T-helper 17 cell (primary cell): ENCODE measurements around the gene KCNQ5. TPM values are rescaled to one million over a fixed set of nuclear protein-coding genes. Genes with fewer than 3 reads are reported as not detected.
"Not testable (repeated sequence)": the region's sequence is repeated elsewhere in the genome, so short reads cannot be mapped to it uniquely, and the experiment has no call there.

ENCODE experiments used
- ATAC-seq: fragments of 150-1000 bp; cut with Tn5 transposase; 2 replicates; pipeline ENCODE4 v1.10.0; 2021; ENCODE audit warnings: mild to moderate bottlenecking, moderate library complexity
- DNase-seq, 3 donors: peaks; one replicate each; pipeline versions ENCODE4 v3.0.0 to v3.0.0-alpha.2; 2020 to 2021
- H3K9me3 ChIP-seq: one replicate; pipeline ENCODE4 v1.7.0; 2013; ENCODE audit warnings: low read length, mild to moderate bottlenecking; ENCODE audit not compliant: control insufficient read depth, poor library complexity, severe bottlenecking
- H3K27ac Mint-ChIP-seq: one replicate; pipeline ENCODE4 v1.8.0; 2022; ENCODE audit warnings: mild to moderate bottlenecking, moderate library complexity, mixed read lengths
- H3K27me3 Mint-ChIP-seq: one replicate; pipeline ENCODE4 v1.8.0; 2022; ENCODE audit warnings: mixed read lengths
- H3K36me3 Mint-ChIP-seq: one replicate; pipeline ENCODE4 v1.8.0; 2022; ENCODE audit warnings: low read depth, mixed read lengths
- H3K4me1 Mint-ChIP-seq: one replicate; pipeline ENCODE4 v1.8.0; 2022; ENCODE audit warnings: mild to moderate bottlenecking, mixed read lengths
- H3K4me3 Mint-ChIP-seq: one replicate; pipeline ENCODE4 v1.8.0; 2022; ENCODE audit warnings: mild to moderate bottlenecking, moderate library complexity, mixed read lengths
- total RNA-seq, 4 donors: library from RNA in 2 of 4; stranded (reverse) in 2 of 4; gene quantifications; one replicate each; pipeline ENCODE4 v1.2.3 and lab custom pipeline; 2022 to 2026

KCNQ5 gene
- total RNA-seq: 1 to 10 TPM; 1.5 to 3.3 TPM
- 0.53 to 0.58 reads per million in 2 donors for total RNA-seq (lab: John Stamatoyannopoulos, UW)

DNA sequence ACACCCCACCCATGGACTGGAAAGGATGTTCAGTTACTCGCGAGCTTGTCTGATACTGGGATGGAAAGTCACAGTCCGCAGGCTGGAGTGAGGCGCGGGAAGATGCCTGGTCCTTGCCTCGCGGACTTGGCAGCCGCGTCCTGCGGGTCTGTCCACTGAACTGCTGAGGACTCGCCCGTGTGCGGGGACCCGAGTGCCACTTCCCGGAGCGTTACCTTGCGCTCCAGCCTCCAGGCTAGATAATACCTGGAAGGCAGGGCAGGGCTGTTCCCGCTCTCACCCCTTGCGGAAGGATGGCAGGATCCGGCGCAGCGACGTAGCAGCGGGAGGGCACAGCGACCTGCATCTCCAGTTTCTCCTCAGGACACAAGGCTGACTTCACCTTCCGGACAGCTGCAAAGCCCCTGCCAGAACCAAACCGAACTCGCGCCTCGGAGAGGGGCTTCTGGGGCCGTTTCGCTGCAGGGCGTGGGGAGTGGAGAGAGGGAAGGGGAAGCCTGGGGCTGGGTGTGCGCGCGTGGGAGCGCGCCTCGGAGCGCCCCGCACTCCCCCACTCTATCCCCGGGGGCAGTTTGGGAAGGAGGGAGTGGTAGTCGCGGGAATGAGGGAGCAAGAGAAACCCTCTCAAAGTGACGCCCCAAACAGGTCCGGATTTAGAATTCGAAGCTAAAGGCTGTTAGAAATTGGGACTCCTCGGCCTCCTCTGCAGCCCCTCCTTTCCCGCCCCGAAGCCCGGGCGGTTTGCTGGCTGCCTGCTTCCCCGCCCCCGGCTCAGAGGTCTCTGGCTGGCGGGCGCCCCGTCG lies at the start of gene KCNQ5:
KCNQ5 (plus strand) TSS at position 774 of the 803 bp plus-strand sequence.
- peaks cover 25% of the 10 kb centered on the region for H3K27me3 Mint-ChIP-seq
- H3K9me3 ChIP-seq: no peaks in the 10 kb centered on the region
- DNase-seq (no peak), ATAC-seq (peak; percentile 2)
- H3K27ac Mint-ChIP-seq: peak within 1 kb of the TSS; percentile 34
- H3K36me3 Mint-ChIP-seq: peaks cover 4% of the 10 kb centered on the region
- peak within 1 kb of the TSS; percentile 95 for H3K4me3 Mint-ChIP-seq
- H3K4me1 Mint-ChIP-seq: peaks cover 29% of the 10 kb centered on the region

- Mint-ChIP-seq H3K4me3 (no peak overlapping the region), H3K4me1 (peaks cover 3% of the 10 kb centered on the region), H3K36me3 (no peaks in the 10 kb centered on the region), H3K27me3 (peaks cover 8% of the 10 kb centered on the region), H3K27ac (no peak overlapping the region)
- no peak for DNase-seq
- no peak for ATAC-seq
- no peaks in the 10 kb centered on the region for H3K9me3 ChIP-seq
These were observed 42.0 kb upstream of the KCNQ5 start for GRCh38 chr6:72579865-72580264.

DNA sequence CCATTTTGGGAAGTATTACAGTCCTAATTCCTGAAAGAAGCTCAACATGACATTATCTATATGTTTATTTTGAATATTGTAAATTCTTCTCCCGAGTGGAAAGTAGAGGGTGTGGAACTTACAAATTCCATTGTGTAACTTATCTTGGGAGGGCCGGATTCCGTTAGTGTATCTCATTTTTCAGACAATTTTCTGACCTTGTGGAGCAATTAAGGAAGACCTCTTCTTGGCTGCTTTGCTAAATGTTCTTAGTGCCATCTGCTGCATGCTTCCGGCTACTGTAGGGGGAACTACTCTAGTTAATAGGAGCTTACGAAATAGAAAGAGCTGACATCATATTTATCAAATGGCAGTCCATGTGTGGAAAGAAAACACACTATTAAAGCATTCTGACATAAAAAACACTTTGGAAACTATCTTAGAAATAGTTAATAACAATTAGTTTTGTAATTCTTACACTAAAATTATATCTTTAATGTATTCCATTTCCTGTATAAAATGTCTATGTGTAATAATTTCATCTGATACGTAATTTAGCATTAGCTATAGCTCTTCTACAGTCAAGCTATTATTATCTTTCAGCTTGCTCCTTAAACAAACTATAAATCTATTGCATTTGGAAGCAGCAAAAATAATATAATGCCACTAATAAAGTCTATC lies 41.5 kb upstream of the KCNQ5 start:
- peaks cover 8% of the 10 kb centered on the region for H3K27me3 Mint-ChIP-seq
- DNase-seq (no peak), ATAC-seq (peak; percentile 36)
- no peak overlapping the region for H3K4me3 Mint-ChIP-seq
- H3K4me1 Mint-ChIP-seq: peaks cover 3% of the 10 kb centered on the region
- no peak overlapping the region for H3K27ac Mint-ChIP-seq
- H3K9me3 ChIP-seq: no peaks in the 10 kb centered on the region
- no peaks in the 10 kb centered on the region for H3K36me3 Mint-ChIP-seq

- H3K4me3 Mint-ChIP-seq, H3K4me1 Mint-ChIP-seq, ATAC-seq, DNase-seq, H3K27ac Mint-ChIP-seq, H3K27me3 Mint-ChIP-seq, H3K9me3 ChIP-seq, H3K36me3 Mint-ChIP-seq: not testable (repeated sequence)
These were observed 40.9 kb upstream of the KCNQ5 start for GRCh38 chr6:72580950-72581349.

DNA sequence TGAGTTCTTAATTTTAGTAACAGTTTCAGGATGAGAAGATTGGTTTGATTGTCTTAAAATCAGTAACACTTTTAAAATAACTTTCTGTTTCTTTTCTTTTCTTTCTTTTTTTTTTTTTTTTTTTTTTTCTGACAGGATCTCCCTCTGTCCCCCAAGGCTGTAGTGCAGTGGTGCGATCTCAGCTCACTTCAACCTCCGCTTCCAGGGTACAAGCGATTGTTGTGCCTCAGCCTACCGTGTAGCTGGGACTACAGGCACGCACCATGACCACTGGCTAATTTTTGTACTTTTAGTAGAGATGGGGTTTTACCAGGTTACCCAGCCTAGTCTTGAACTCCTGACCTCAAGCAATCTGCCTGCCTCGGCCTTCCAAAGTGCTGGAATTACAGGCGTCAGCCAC lies 33.7 kb upstream of the KCNQ5 start:
- Mint-ChIP-seq H3K4me1 (peaks cover 10% of the 10 kb centered on the region), H3K36me3 (no peaks in the 10 kb centered on the region), H3K27ac (no peak overlapping the region), H3K4me3 (no peak overlapping the region), H3K27me3 (no peaks in the 10 kb centered on the region)
- no peak for ATAC-seq
- DNase-seq: no peak
- H3K9me3 ChIP-seq: no peaks in the 10 kb centered on the region

GRCh38 chr6:72589096-72589495 lies 32.8 kb upstream of the KCNQ5 start:
- Mint-ChIP-seq H3K4me1 (peaks cover 10% of the 10 kb centered on the region), H3K36me3 (no peaks in the 10 kb centered on the region), H3K4me3 (no peak overlapping the region), H3K27me3 (no peaks in the 10 kb centered on the region), H3K27ac (no peak overlapping the region)
- DNase-seq: no peak
- no peaks in the 10 kb centered on the region for H3K9me3 ChIP-seq
- ATAC-seq: no peak

- H3K4me1 Mint-ChIP-seq: peaks cover 9% of the 10 kb centered on the region
- no peak for ATAC-seq
These were observed 26.1 kb upstream of the KCNQ5 start for GRCh38 chr6:72595812-72596211.

DNA sequence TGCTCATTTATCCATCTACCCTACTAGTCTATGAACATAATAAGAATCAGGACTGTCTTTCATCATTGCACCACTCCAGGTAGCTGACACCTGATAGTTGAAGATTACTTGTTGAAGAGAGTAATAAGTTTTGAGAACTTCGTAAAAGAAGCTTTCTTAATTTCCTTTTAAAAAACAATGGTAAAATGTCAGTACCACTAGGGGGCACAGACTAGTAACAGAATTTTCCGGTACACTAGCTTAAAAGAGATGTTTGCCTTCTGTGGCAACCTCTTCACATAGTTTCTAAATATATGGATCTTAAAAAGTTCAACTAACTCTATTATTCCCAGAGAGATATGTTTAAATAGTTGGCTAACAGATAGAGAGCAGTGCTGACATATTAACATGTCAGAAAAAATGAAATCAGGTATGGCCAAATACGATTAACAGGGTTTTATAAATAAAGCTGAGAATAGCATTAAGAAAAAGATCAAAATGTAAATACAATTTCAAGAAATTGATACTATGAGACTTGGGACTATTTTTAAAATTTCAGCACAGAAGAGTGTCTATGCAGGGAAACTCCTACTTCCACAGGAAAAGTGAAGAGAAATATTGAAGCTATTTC lies 5.4 kb upstream of the KCNQ5 start:
- Mint-ChIP-seq H3K4me1 (peaks cover 30% of the 10 kb centered on the region), H3K27ac (no peak overlapping the region), H3K4me3 (no peak overlapping the region), H3K27me3 (peaks cover 20% of the 10 kb centered on the region), H3K36me3 (no peaks in the 10 kb centered on the region)
- H3K9me3 ChIP-seq: no peaks in the 10 kb centered on the region
- ATAC-seq (no peak), DNase-seq (no peak)

More at GRCh38 chr6:72595812-72596211, 26.1 kb upstream of the KCNQ5 start:
- peaks cover 27% of the 10 kb centered on the region for H3K27me3 Mint-ChIP-seq
- H3K9me3 ChIP-seq: no peaks in the 10 kb centered on the region
- H3K4me3 Mint-ChIP-seq: no peak overlapping the region
- DNase-seq: no peak
- no peak overlapping the region for H3K27ac Mint-ChIP-seq
- no peaks in the 10 kb centered on the region for H3K36me3 Mint-ChIP-seq

GRCh38 chr6:72617721-72618120 lies 4.1 kb upstream of the KCNQ5 start:
- Mint-ChIP-seq H3K36me3 (no peaks in the 10 kb centered on the region), H3K27me3 (peaks cover 20% of the 10 kb centered on the region), H3K4me1 (peaks cover 31% of the 10 kb centered on the region), H3K4me3 (no peak overlapping the region), H3K27ac (no peak overlapping the region)
- no peak for ATAC-seq
- DNase-seq: no peak
- H3K9me3 ChIP-seq: no peaks in the 10 kb centered on the region

- Mint-ChIP-seq H3K4me1 (peaks cover 34% of the 10 kb centered on the region), H3K27ac (peak overlapping the region; percentile 87), H3K36me3 (no peaks in the 10 kb centered on the region), H3K4me3 (peak overlapping the region; percentile 95), H3K27me3 (peaks cover 20% of the 10 kb centered on the region)
- no peaks in the 10 kb centered on the region for H3K9me3 ChIP-seq
- peak in 2 of 3 donors; percentile 8 to 19 for DNase-seq
- peak; percentile 74 for ATAC-seq
These were observed 1.8 kb upstream of the KCNQ5 start for GRCh38 chr6:72619883-72620696.

- no peaks in the 10 kb centered on the region for H3K9me3 ChIP-seq
- DNase-seq: no peak
- Mint-ChIP-seq H3K4me1 (peaks cover 31% of the 10 kb centered on the region), H3K4me3 (peak overlapping the region; percentile 95), H3K27ac (peak overlapping the region; percentile 87), H3K27me3 (peaks cover 19% of the 10 kb centered on the region), H3K36me3 (peaks cover 2% of the 10 kb centered on the region)
- ATAC-seq: no peak
These were observed 983 bp upstream of the KCNQ5 start for GRCh38 chr6:72620871-72621290.

- H3K4me1 Mint-ChIP-seq: peaks cover 27% of the 10 kb centered on the region
- peak overlapping the region; percentile 27 for H3K27ac Mint-ChIP-seq
- H3K4me3 Mint-ChIP-seq: peak overlapping the region; percentile 95
- H3K36me3 Mint-ChIP-seq: peaks cover 4% of the 10 kb centered on the region
- DNase-seq (peak in 2 of 3 donors; percentile 16 to 22), ATAC-seq (peak; percentile 63)
- no peaks in the 10 kb centered on the region for H3K9me3 ChIP-seq
- H3K27me3 Mint-ChIP-seq: peaks cover 31% of the 10 kb centered on the region
These were observed 453 bp downstream of the KCNQ5 start for GRCh38 chr6:72622094-72622940.
